Measurements from ENCODE around the gene CLTA. TPM values are rescaled to one million over a fixed set of nuclear protein-coding genes. Genes with fewer than 3 reads are reported as not detected.

Gene CLTA
- polyA plus RNA-seq, 1 donor from 2014 or later, result 420 TPM

- H3K9me3 ChIP-seq (ENCODE audit: low read length), result no peaks in the 10 kb centered on the region
- H3K36me3 ChIP-seq (ENCODE audit: insufficient read depth, low read length), result no peaks in the 10 kb centered on the region
- H3K9me2 ChIP-seq (ENCODE audit: insufficient read depth, low read length), result no peaks in the 10 kb centered on the region
- no peak for TF ChIP-seq EZH2 (IDR thresholded peaks at IDR 0.05; ENCODE audit: borderline replicate concordance, insufficient read depth, low read length, poor library complexity, severe bottlenecking)
- no peak for TF ChIP-seq RAD21 (conservative IDR thresholded peaks at IDR 0.05)
- no peak for TF ChIP-seq EP300 (conservative IDR thresholded peaks at IDR 0.05; ENCODE audit: poor library complexity, severe bottlenecking)
- no peak for TF ChIP-seq REST (IDR thresholded peaks at IDR 0.05; ENCODE audit: borderline replicate concordance)
- TF ChIP-seq CTCF (IDR thresholded peaks at IDR 0.05; ENCODE audit: poor library complexity, severe bottlenecking), result no peak
- no peak for TF ChIP-seq TAF1 (IDR thresholded peaks at IDR 0.05; ENCODE audit: low read depth)
- TF ChIP-seq POLR2AphosphoS5 (IDR thresholded peaks at IDR 0.05), result no peak
- no peak for TF ChIP-seq SMC3 (conservative IDR thresholded peaks at IDR 0.05; ENCODE audit: poor library complexity)
- TF ChIP-seq MXI1 (conservative IDR thresholded peaks at IDR 0.05; ENCODE audit: poor library complexity, severe bottlenecking), result no peak
- no peaks in the 10 kb centered on the region for H3F3A ChIP-seq (ENCODE audit: insufficient read depth, low read length, poor library complexity, severe bottlenecking)
- no peak overlapping the region for H2AFZ ChIP-seq (ENCODE audit: low read depth, low read length)
- no peaks in the 10 kb centered on the region for H3K79me2 ChIP-seq (replicated peaks; ENCODE audit: insufficient read depth, low read length)
- no peak overlapping the region for H3K4me3 ChIP-seq (ENCODE audit: low read length)
- no peaks in the 10 kb centered on the region for H3K27me3 ChIP-seq (ENCODE audit: insufficient read depth, low read depth, low read length)
- H3K4me2 ChIP-seq (ENCODE audit: low read length), result no peak overlapping the region
- no peaks in the 10 kb centered on the region for H4K20me1 ChIP-seq (ENCODE audit: insufficient read depth)
- H3K9ac ChIP-seq (ENCODE audit: low read length), result no peak overlapping the region
- no peak overlapping the region for H3K27ac ChIP-seq (ENCODE audit: low read length)
Observed at GRCh38 chr9:36145970-36146369, 44.8 kb upstream of the CLTA start.

GRCh38 chr9:36146651-36147050 is 44.1 kb upstream of the CLTA start:
- Histone ChIP-seq H3K27me3 (ENCODE audit: insufficient read depth, low read depth, low read length) (no peaks in the 10 kb centered on the region), H2AFZ (ENCODE audit: low read depth, low read length) (no peak overlapping the region), H3K9ac (ENCODE audit: low read length) (no peak overlapping the region), H3K9me2 (ENCODE audit: insufficient read depth, low read length) (no peaks in the 10 kb centered on the region), H4K20me1 (ENCODE audit: insufficient read depth) (no peaks in the 10 kb centered on the region), H3K36me3 (ENCODE audit: insufficient read depth, low read length) (no peaks in the 10 kb centered on the region), H3K4me3 (ENCODE audit: low read length) (no peak overlapping the region), H3F3A (ENCODE audit: insufficient read depth, low read length, poor library complexity, severe bottlenecking) (no peaks in the 10 kb centered on the region), H3K79me2 (replicated peaks; ENCODE audit: insufficient read depth, low read length) (no peaks in the 10 kb centered on the region), H3K9me3 (ENCODE audit: low read length) (no peaks in the 10 kb centered on the region), H3K4me2 (ENCODE audit: low read length) (no peak overlapping the region), H3K27ac (ENCODE audit: low read length) (no peak overlapping the region)
- TF ChIP-seq EP300 (conservative IDR thresholded peaks at IDR 0.05; ENCODE audit: poor library complexity, severe bottlenecking) (no peak), TAF1 (IDR thresholded peaks at IDR 0.05; ENCODE audit: low read depth) (no peak)

All from neural cell (in vitro differentiated cells).